Fibroblast of lung (primary cell): ENCODE results near the gene GLRA2. TPM values are rescaled to one million over a fixed set of nuclear protein-coding genes. Genes with fewer than 3 reads are reported as not detected.

Experiments used
- DNase-seq, 2 donors: peaks; one replicate each; pipeline versions ENCODE4 v3.0.0 to v3.0.0-alpha.2; 2010; ENCODE audit warnings: low read depth in 2 of 2
- H2AFZ ChIP-seq: 2 replicates; pipeline ENCODE4 v1.5.1; 2012; ENCODE audit warnings: low read length, control low read depth, inconsistent platforms
- H3K27ac ChIP-seq: 2 replicates; pipeline ENCODE4 v1.5.1; 2011; ENCODE audit warnings: low read length, control low read depth; ENCODE audit not compliant: insufficient read depth
- H3K27me3 ChIP-seq: 2 replicates; pipeline ENCODE4 v1.5.1; 2011; ENCODE audit warnings: mild to moderate bottlenecking, low read length; ENCODE audit not compliant: control insufficient read depth, insufficient read depth
- H3K36me3 ChIP-seq: 2 replicates; pipeline ENCODE4 v1.5.1; 2011; ENCODE audit warnings: low read length; ENCODE audit not compliant: control insufficient read depth, insufficient read depth
- H3K4me1 ChIP-seq: 2 replicates; pipeline ENCODE4 v1.5.1; 2011; ENCODE audit warnings: low read length; ENCODE audit not compliant: control insufficient read depth, insufficient read depth; ENCODE audit errors: extremely low read depth
- H3K4me2 ChIP-seq: 2 replicates; pipeline ENCODE4 v1.5.1; 2011; ENCODE audit warnings: low read length, control low read depth; ENCODE audit not compliant: insufficient read depth; ENCODE audit errors: extremely low read depth
- H3K4me3 ChIP-seq, 4 experiments: fragments of 200-600 bp in 1 of 4; sonication (generic) in 1 of 4; replicated peaks in 1 of 4; 2 replicates each; pipeline ENCODE4 v1.5.1; 2011 to 2016; ENCODE audit warnings: low read length in 4 of 4, low read depth in 3 of 4, mild to moderate bottlenecking in 3 of 4, control low read depth in 2 of 4, inconsistent platforms in 1 of 4, mixed read lengths in 1 of 4; ENCODE audit not compliant: insufficient read depth in 1 of 4; ENCODE audit errors: control extremely low read depth in 1 of 4
- H3K79me2 ChIP-seq: 2 replicates; pipeline ENCODE4 v1.5.1; 2012; ENCODE audit warnings: mild to moderate bottlenecking, low read length, inconsistent platforms; ENCODE audit not compliant: control insufficient read depth, insufficient read depth
- H3K9ac ChIP-seq: 2 replicates; pipeline ENCODE4 v1.5.1; 2011; ENCODE audit warnings: mild to moderate bottlenecking, low read length, control low read depth; ENCODE audit not compliant: insufficient read depth
- H3K9me3 ChIP-seq: 2 replicates; pipeline ENCODE4 v1.5.1; 2012; ENCODE audit warnings: low read depth, low read length; ENCODE audit not compliant: control insufficient read depth, insufficient read depth
- H4K20me1 ChIP-seq: 2 replicates; pipeline ENCODE4 v1.5.1; 2011; ENCODE audit warnings: low read length; ENCODE audit not compliant: control insufficient read depth, insufficient read depth; ENCODE audit errors: extremely low read depth
- CTCF ChIP-seq, 2 donors: IDR thresholded peaks in 1 of 2; conservative IDR thresholded peaks in 1 of 2; 1 replicate in 1 of 2; 2 replicates in 1 of 2; pipeline ENCODE4 v1.5.1; 2011 to 2012; ENCODE audit warnings: low read length in 2 of 2, control low read depth in 1 of 2, inconsistent platforms in 1 of 2, low read depth in 1 of 2, mild to moderate bottlenecking in 1 of 2
- EZH2 ChIP-seq: IDR thresholded peaks from 2 replicates; pipeline ENCODE4 v1.5.1; 2012; ENCODE audit warnings: low read length, control low read depth, mild to moderate bottlenecking; ENCODE audit errors: missing control alignments
- polyA plus RNA-seq, 2 donors: library from polyadenylated mRNA; depleted of rRNA in 1 of 2; stranded (reverse) in 1 of 2; unstranded in 1 of 2; fragments of >200 nt; gene quantifications; 2 replicates each; pipeline ENCODE4 v1.2.1, GENCODE V29; 2011 to 2012; ENCODE audit warnings: missing spikeins in 1 of 2
- total RNA-seq: library from RNA; depleted of rRNA; stranded (reverse); fragments of >200 nt; gene quantifications from 2 replicates; pipeline ENCODE4 v1.2.1, GENCODE V29; 2014

Gene GLRA2
- total and polyA plus RNA-seq, 2 donors (not counting 1 experiment from before 2014, with no cell fraction given), result not detected

DNA sequence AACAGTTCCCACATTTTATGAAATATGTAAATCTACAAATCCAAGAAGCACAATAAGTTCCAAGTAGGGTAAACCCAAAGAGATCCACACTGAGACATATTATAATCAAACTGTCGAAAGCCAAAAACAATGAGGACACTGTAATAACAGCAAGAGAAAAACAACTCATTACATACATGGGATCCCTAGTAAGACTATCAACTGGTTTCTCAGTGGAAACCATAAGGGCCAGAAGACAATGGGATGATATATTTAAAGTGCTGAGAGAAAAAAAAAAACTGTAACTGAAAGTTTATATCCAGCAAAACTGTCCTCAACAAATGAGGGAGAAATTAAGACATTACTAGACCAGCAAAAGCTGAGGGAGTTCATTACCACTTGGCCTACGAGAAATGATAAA, 34.7 kb downstream of the GLRA2 start:
- Histone ChIP-seq H3K4me1 (no peaks in the 10 kb centered on the region), H3K4me2 (no peak overlapping the region), H3K36me3 (no peaks in the 10 kb centered on the region), H3K27ac (no peak overlapping the region), H4K20me1 (no peaks in the 10 kb centered on the region), H3K4me3 (no peak overlapping the region), H3K79me2 (no peaks in the 10 kb centered on the region), H3K9me3 (no peaks in the 10 kb centered on the region), H3K27me3 (no peaks in the 10 kb centered on the region), H3K9ac (no peak overlapping the region), H2AFZ (no peak overlapping the region)
- no peak for DNase-seq
- no peak for TF ChIP-seq EZH2
- no peak for TF ChIP-seq CTCF (conservative IDR thresholded peaks at IDR 0.05 in 1 of 2, IDR thresholded peaks at IDR 0.05 in 1 of 2; ENCODE audit: low read depth in 1 of 2, low read length in 2 of 2)

- Histone ChIP-seq H3K36me3 (no peaks in the 10 kb centered on the region), H3K4me3 (no peak overlapping the region), H3K9me3 (no peaks in the 10 kb centered on the region), H3K9ac (no peak overlapping the region), H2AFZ (no peak overlapping the region), H3K79me2 (no peaks in the 10 kb centered on the region), H3K4me2 (no peak overlapping the region), H3K4me1 (no peaks in the 10 kb centered on the region), H3K27ac (no peak overlapping the region), H4K20me1 (no peaks in the 10 kb centered on the region), H3K27me3 (no peaks in the 10 kb centered on the region)
- no peak for TF ChIP-seq EZH2
- no peak for DNase-seq
Observed at GRCh38 chrX:14573161-14573560, 43.8 kb downstream of the GLRA2 start.

DNA sequence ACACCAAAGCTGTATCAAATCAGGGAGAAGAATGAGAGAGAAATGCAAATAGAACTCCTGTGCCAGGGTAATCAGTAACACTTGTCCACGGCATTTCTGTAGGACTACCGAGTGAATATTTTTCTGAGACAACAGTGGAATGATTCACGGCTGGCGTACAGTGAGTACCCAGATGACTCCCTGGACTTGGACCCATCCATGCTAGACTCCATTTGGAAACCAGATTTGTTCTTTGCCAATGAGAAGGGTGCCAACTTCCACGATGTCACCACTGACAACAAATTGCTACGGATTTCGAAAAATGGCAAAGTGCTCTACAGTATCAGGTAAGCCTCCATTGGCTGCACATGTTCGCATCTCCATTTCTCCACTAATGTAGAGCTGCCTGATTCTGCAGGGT, 51.7 kb downstream of the GLRA2 start:
- no peaks in the 10 kb centered on the region for H3K36me3 ChIP-seq
- no peak overlapping the region for H3K9ac ChIP-seq
- no peak for DNase-seq
- TF ChIP-seq CTCF (conservative IDR thresholded peaks at IDR 0.05 in 1 of 2, IDR thresholded peaks at IDR 0.05 in 1 of 2; ENCODE audit: low read depth in 1 of 2, low read length in 2 of 2) (no peak), EZH2 (no peak)
- no peak overlapping the region for H3K27ac ChIP-seq
- no peaks in the 10 kb centered on the region for H3K79me2 ChIP-seq
- H3K4me2 ChIP-seq, result no peak overlapping the region
- H3K9me3 ChIP-seq, result no peaks in the 10 kb centered on the region
- no peaks in the 10 kb centered on the region for H3K4me1 ChIP-seq
- no peak overlapping the region for H2AFZ ChIP-seq
- no peak overlapping the region for H3K4me3 ChIP-seq
- no peaks in the 10 kb centered on the region for H4K20me1 ChIP-seq
- no peaks in the 10 kb centered on the region for H3K27me3 ChIP-seq

DNA sequence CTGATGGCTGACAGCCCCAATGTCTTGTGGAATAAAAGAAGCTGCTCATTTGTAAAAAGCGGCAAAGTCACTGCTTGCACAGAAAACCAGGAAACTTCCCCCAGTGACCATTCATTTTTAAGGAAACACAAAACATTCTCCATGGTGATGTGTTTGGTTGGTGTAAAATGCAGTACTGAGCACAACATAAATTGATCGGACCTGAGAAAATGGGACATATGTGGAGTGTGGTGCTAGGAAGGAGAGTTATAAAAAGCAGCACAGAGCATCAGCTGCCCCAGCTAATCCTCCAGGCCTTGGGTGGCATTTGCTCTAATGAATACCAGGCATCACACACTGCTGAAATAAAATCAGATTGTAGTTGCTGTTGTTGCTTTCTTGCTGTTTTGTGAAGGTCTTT, 55.2 kb downstream of the GLRA2 start:
- no peak overlapping the region for H3K4me3 ChIP-seq
- TF ChIP-seq CTCF (conservative IDR thresholded peaks at IDR 0.05 in 1 of 2, IDR thresholded peaks at IDR 0.05 in 1 of 2; ENCODE audit: low read depth in 1 of 2, low read length in 2 of 2), result no peak
- no peak for TF ChIP-seq EZH2
- H3K27ac ChIP-seq, result no peak overlapping the region
- H3K9ac ChIP-seq, result no peak overlapping the region
- no peak for DNase-seq
- H3K27me3 ChIP-seq, result no peaks in the 10 kb centered on the region
- H3K4me1 ChIP-seq, result no peaks in the 10 kb centered on the region
- no peaks in the 10 kb centered on the region for H3K9me3 ChIP-seq
- H3K36me3 ChIP-seq, result no peaks in the 10 kb centered on the region
- H3K4me2 ChIP-seq, result no peak overlapping the region
- H2AFZ ChIP-seq, result no peak overlapping the region
- no peaks in the 10 kb centered on the region for H3K79me2 ChIP-seq
- H4K20me1 ChIP-seq, result no peaks in the 10 kb centered on the region
